PC-9 (cell line): Measurements from ENCODE around the gene SLC9A9. TPM values are rescaled to one million over a fixed set of nuclear protein-coding genes. Genes with fewer than 3 reads are reported as not detected.
"Not testable (repeated sequence)": the region's sequence is repeated elsewhere in the genome, so short reads cannot be mapped to it uniquely, and the experiment has no call there.

Source experiments
- BruUV-seq: library from RNA; stranded (reverse); fragments of 400-500 nt; replicated peaks from 2 replicates; lab custom pipeline; 2021; lab: Mats Ljungman, UMichigan
- CTCF ChIA-PET: fragments of 300-600 bp; sonication (Branson Sonifier 250); formaldehyde crosslinking; loops from one replicate; lab custom pipeline; 2022; ENCODE audit warnings: antibody characterized with exemption; lab: Charles Lee
- POLR2A ChIA-PET: fragments of 300-600 bp; sonication (Branson Sonifier 250); formaldehyde crosslinking; loops from one replicate; lab custom pipeline; 2022; ENCODE audit warnings: antibody characterized with exemption; ENCODE audit not compliant: unreplicated experiment; lab: Charles Lee
- DNase-seq, 2 experiments: peaks; one replicate each; pipeline versions ENCODE4 v3.0.0 to v3.0.0-alpha.2; 2015 to 2022; ENCODE audit warnings: mixed read lengths in 1 of 2
- H2AFZ ChIP-seq: fragments of 200-600 bp; sonication (generic); 2 replicates; pipeline ENCODE4 v1.8.1; 2017; ENCODE audit warnings: antibody characterized with exemption
- H3F3A ChIP-seq: fragments of 200-600 bp; sonication (generic); 2 replicates; pipeline ENCODE4 v1.8.1; 2017; ENCODE audit warnings: antibody characterized with exemption, mild to moderate bottlenecking, low read depth; ENCODE audit not compliant: insufficient read depth
- H3K27ac ChIP-seq: fragments of 200-600 bp; sonication (generic); 2 replicates; pipeline ENCODE4 v1.6.1; 2016; ENCODE audit warnings: mixed run types
- H3K27me3 ChIP-seq: fragments of 200-600 bp; sonication (generic); 2 replicates; pipeline ENCODE4 v1.6.1; 2016; ENCODE audit warnings: low read depth, mixed run types; ENCODE audit not compliant: insufficient read depth
- H3K36me3 ChIP-seq: fragments of 200-600 bp; sonication (generic); 2 replicates; pipeline ENCODE4 v1.6.1; 2016; ENCODE audit warnings: low read depth, mixed run types
- H3K4me1 ChIP-seq: fragments of 200-600 bp; sonication (generic); replicated peaks from 2 replicates; pipeline ENCODE4 v1.6.1; 2016; ENCODE audit warnings: mixed run types; ENCODE audit not compliant: insufficient read depth
- H3K4me2 ChIP-seq: fragments of 200-600 bp; sonication (generic); 2 replicates; pipeline ENCODE4 v1.6.1; 2017; ENCODE audit warnings: mixed run types
- H3K4me3 ChIP-seq: fragments of 200-600 bp; sonication (generic); 2 replicates; pipeline ENCODE4 v1.6.1; 2016; ENCODE audit warnings: mixed run types
- H3K79me2 ChIP-seq: fragments of 200-600 bp; sonication (generic); 2 replicates; pipeline ENCODE4 v1.6.1; 2017; ENCODE audit warnings: low read depth, mixed run types
- H3K9me2 ChIP-seq: fragments of 200-600 bp; sonication (generic); 2 replicates; pipeline ENCODE4 v1.8.1; 2017; ENCODE audit warnings: mild to moderate bottlenecking; ENCODE audit not compliant: insufficient read depth
- H3K9me3 ChIP-seq: fragments of 200-600 bp; sonication (generic); 2 replicates; pipeline ENCODE4 v1.8.1; 2016; ENCODE audit warnings: low read depth; ENCODE audit not compliant: insufficient read depth
- H4K20me1 ChIP-seq: fragments of 200-600 bp; sonication (generic); 2 replicates; pipeline ENCODE4 v1.8.1; 2017; ENCODE audit not compliant: insufficient read depth
- CTCF ChIP-seq: fragments of 200-600 bp; sonication (generic); conservative IDR thresholded peaks from 2 replicates; pipeline ENCODE4 v1.6.1; 2017; ENCODE audit warnings: mixed run types, antibody characterized with exemption, mild to moderate bottlenecking, moderate library complexity
- EZH2 ChIP-seq: fragments of 200-600 bp; sonication (generic); IDR thresholded peaks from 2 replicates; pipeline ENCODE4 v1.8.0; 2017; ENCODE audit warnings: antibody characterized with exemption, low read depth
- intact Hi-C: fragments of 100-400 bp; cut with micrococcal nuclease; formaldehyde crosslinking; loops from one replicate; pipeline ENCODE4 v1.10.0; 2022; ENCODE audit not compliant: unreplicated experiment
- total RNA-seq: library from RNA; stranded (reverse); gene quantifications from 2 replicates; pipeline ENCODE4 v1.2.3, GENCODE V29; 2021

The SLC9A9 gene
- total RNA-seq, 1 experiment from 2014 or later = 1.7 TPM

DNA sequence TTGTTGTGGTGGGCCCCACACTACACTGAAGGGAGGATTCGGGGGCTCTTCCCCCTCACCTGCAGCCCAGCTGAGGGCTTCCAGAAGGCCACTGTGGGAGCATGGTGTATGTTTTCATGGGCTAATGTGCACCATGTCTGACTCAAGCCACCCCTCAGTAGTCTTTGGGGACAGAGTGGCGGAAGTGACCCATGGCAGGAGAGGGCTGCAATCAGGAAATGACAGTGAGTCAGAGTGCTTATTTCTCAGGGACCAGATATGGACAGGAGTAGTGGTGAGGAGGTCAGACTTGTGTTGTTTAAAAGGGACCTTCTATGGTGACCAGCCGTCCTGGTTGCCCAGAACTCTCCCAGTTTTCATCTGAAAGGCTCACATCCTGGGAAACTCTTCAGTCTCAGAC lies 32.8 kb upstream of the SLC9A9 start:
- Histone ChIP-seq H3K4me3 (no peak overlapping the region), H3K9me3 (no peaks in the 10 kb centered on the region), H3K36me3 (no peaks in the 10 kb centered on the region), H3K4me2 (no peak overlapping the region), H3F3A (no peaks in the 10 kb centered on the region), H3K79me2 (no peaks in the 10 kb centered on the region), H3K9me2 (no peaks in the 10 kb centered on the region), H3K27ac (no peak overlapping the region), H2AFZ (no peak overlapping the region), H3K4me1 (no peaks in the 10 kb centered on the region), H4K20me1 (no peaks in the 10 kb centered on the region), H3K27me3 (no peaks in the 10 kb centered on the region)
- intact Hi-C loops = no loop called here
- no TSS peak for BruUV-seq
- CTCF ChIA-PET = no interaction called here
- POLR2A ChIA-PET = no interaction called here
- no peak for DNase-seq
- TF ChIP-seq CTCF (no peak), EZH2 (no peak)

GRCh38 chr3:143875546-143875945 lies 27.3 kb upstream of the SLC9A9 start:
- no peaks in the 10 kb centered on the region for H3K27me3 ChIP-seq
- H4K20me1 ChIP-seq = no peaks in the 10 kb centered on the region
- CTCF ChIA-PET = no interaction called here
- H3F3A ChIP-seq = no peaks in the 10 kb centered on the region
- no peaks in the 10 kb centered on the region for H3K9me2 ChIP-seq
- H3K4me3 ChIP-seq = no peak overlapping the region
- intact Hi-C loops = no loop called here
- no peaks in the 10 kb centered on the region for H3K9me3 ChIP-seq
- no TSS peak for BruUV-seq
- H3K4me2 ChIP-seq = no peak overlapping the region
- H3K79me2 ChIP-seq = no peaks in the 10 kb centered on the region
- H2AFZ ChIP-seq = no peak overlapping the region
- no peak overlapping the region for H3K27ac ChIP-seq
- TF ChIP-seq CTCF (no peak), EZH2 (no peak)
- DNase-seq = no peak
- H3K4me1 ChIP-seq = no peaks in the 10 kb centered on the region
- POLR2A ChIA-PET = no interaction called here
- H3K36me3 ChIP-seq = no peaks in the 10 kb centered on the region

DNA sequence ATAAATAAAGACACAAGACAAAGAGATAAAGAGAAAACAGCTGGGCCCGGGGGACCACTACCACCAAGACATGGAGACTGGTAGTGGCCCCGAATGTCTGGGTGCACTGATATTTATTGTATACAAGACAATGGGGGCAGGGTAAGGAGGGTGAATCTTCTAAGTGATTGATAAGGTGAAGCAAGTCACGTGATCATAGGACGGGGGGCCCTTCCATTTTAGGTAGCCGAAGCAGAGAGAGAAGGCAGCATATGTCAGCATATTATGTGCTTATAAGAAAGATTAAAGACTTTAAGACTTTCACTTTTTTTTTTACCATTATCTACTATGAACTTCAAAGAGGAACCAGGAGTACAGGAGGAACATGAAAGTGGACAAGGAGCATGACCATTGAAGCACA lies 25.3 kb upstream of the SLC9A9 start:
- POLR2A ChIA-PET, H3K79me2 ChIP-seq, H3K27me3 ChIP-seq, intact Hi-C loops, H3K9me3 ChIP-seq, CTCF ChIA-PET, H3K27ac ChIP-seq, H3K9me2 ChIP-seq, H4K20me1 ChIP-seq, H3K4me2 ChIP-seq, H3K36me3 ChIP-seq, DNase-seq, H2AFZ ChIP-seq, H3K4me3 ChIP-seq, BruUV-seq, H3K4me1 ChIP-seq, H3F3A ChIP-seq: not testable (repeated sequence)

GRCh38 chr3:143865302-143865701 lies 17.0 kb upstream of the SLC9A9 start:
- Histone ChIP-seq H3K36me3 (no peaks in the 10 kb centered on the region), H3K9me3 (no peaks in the 10 kb centered on the region), H3K79me2 (no peaks in the 10 kb centered on the region), H3K27ac (no peak overlapping the region), H3K4me3 (no peak overlapping the region), H3K9me2 (no peaks in the 10 kb centered on the region), H3K27me3 (no peaks in the 10 kb centered on the region), H3F3A (no peaks in the 10 kb centered on the region), H4K20me1 (no peaks in the 10 kb centered on the region), H3K4me1 (no peaks in the 10 kb centered on the region), H3K4me2 (no peak overlapping the region), H2AFZ (no peak overlapping the region)
- no TSS peak for BruUV-seq
- POLR2A ChIA-PET = no interaction called here
- TF ChIP-seq CTCF (no peak), EZH2 (no peak)
- DNase-seq = no peak
- intact Hi-C loops = no loop called here
- CTCF ChIA-PET = no interaction called here
